Ovary (tissue), 3 donors: ENCODE results near the gene MGP.

ENCODE experiments used
- POLR2A ChIP-seq: fragments of 450-650 bp; IDR thresholded peaks from one replicate; pipeline ENCODE4 v1.6.1; 2017; ENCODE audit warnings: antibody characterized with exemption, mild to moderate bottlenecking, moderate library complexity
- TF ChIP-seq, protein P1 (sequence below), 3 donors: fragments of 450-650 bp in 2 of 3; fragments of 200-600 bp in 1 of 3; IDR thresholded peaks; one replicate each; pipeline versions ENCODE4 v1.5.1 to v1.8.0; 2016 to 2022; ENCODE audit warnings: antibody characterized with exemption in 3 of 3, mild to moderate bottlenecking in 1 of 3
- donor health status: DM: no; HTN: no; CAD: no.

GRCh38 chr12:14860490-14860889, 25.2 kb downstream of the MGP start:
- TF ChIP-seq, protein P1, sequence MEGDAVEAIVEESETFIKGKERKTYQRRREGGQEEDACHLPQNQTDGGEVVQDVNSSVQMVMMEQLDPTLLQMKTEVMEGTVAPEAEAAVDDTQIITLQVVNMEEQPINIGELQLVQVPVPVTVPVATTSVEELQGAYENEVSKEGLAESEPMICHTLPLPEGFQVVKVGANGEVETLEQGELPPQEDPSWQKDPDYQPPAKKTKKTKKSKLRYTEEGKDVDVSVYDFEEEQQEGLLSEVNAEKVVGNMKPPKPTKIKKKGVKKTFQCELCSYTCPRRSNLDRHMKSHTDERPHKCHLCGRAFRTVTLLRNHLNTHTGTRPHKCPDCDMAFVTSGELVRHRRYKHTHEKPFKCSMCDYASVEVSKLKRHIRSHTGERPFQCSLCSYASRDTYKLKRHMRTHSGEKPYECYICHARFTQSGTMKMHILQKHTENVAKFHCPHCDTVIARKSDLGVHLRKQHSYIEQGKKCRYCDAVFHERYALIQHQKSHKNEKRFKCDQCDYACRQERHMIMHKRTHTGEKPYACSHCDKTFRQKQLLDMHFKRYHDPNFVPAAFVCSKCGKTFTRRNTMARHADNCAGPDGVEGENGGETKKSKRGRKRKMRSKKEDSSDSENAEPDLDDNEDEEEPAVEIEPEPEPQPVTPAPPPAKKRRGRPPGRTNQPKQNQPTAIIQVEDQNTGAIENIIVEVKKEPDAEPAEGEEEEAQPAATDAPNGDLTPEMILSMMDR (IDR thresholded peaks at IDR 0.05), result no peak
- no peak for TF ChIP-seq POLR2A
